Measurements from ENCODE around the gene ICA1.

ICA1 gene

DNA sequence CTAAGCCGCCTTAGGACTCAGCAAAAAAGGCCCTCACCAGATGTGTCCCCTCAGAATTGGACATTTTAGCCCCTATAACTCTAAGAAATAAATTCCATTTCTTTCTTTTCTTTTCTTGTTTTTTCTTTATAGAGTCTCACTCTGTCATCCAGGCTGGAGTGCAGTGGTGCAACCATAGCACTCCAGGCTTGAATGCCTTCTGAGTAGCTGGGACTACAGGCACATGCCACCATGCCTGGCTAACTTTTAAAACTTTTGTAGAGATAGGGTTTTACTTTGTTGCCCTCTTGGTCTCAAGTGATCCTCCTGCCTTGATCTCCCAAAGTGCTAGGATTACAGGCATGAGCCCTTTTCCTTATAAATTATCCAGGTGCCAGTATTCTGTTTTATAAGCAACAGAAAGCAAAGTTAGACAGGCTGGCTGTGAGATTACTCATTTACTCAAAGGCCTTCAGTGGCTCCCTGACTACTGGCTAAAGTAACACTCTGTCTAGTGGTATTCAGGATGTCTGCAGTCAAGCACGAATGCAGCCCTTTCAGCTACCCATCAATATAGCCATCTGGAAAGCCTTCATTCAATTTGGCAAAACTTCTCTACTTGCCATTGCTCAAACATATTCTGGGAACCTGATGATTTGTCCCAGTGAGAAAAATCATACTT, 128.6 kb downstream of the ICA1 start:
- DNase-seq (ENCODE audit: low read depth, low spot score): no peak

DNA sequence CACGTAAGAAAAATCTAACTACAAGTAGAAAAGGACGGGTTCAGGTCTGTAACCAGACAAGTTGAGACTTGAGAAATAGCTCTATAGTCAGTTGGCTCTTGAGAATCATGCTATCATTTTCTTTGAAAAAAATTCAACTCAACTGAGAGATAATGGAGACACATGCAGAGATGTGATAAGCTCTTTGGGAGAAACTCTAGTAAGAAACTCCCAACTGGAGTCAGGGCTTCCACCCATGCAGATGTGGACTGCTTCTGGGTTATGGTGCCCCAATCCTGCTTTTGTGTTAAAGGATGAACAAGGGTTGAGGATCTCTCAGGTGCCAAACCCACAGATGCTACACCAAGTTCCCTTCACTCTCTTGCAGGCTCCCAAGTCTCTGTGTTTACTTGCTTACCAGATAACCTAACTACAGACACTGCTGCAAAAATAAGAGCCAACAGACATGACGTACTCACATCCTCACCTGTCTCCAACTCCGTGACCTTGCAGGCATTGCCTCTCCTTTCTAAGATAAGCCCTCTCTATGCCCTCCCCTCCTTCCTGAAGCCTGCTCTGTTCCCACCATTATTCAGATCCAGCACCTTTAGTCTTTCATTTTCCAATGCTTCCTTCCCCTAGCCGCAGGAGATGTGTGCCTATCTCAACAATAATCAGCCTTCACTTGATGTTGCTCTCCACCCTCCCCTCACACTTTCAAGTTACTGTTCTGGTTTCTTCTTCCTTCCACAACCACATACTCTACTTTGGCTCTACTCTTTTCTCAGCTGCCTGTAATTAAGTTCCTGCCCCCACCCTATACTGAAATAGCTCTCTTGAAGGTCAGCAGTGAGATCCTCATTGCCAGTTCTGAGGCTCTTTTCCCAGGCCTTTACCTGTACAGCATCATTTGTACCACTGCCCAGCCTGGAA, 130.0 kb downstream of the ICA1 start:
- no peak for DNase-seq (ENCODE audit: low read depth, low spot score)

DNA sequence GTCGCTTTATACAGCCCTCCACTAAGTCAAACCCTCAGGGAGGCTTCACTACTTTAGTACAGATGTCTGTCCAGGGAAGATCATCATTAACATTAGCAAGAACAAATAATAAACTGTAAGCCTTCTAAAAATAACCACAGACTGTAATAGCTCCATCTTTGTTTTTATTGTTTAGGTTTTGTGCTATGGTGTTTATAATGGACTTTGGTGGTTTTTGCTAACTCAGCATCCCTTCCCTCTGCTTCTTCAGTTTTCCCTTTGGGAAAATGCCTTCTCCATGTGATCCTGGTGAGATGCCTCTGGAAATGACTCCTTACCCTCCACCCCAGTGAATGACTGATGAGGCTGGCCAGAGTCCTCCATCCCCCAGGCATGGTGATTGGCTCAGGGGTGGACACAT, 131.3 kb downstream of the ICA1 start:
- no peak for DNase-seq (ENCODE audit: low read depth, low spot score)

DNA sequence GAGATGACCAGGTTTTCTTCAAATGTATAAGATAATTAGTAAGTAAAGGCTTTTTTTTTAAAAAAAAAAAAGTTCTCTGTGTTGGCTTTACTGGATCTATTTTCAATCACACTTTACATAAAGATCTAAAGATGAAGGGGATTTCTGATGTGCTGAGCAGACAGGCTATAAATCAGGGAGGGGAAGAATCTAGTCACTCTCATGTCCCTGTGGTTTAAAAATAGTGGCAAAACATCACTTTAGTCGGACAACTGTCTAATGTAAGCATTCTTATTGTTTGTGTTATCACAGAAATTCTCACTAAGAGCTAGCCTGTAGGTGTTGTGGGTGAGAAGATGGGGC, 132.7 kb downstream of the ICA1 start:
- DNase-seq (ENCODE audit: low read depth, low spot score): no peak

DNA sequence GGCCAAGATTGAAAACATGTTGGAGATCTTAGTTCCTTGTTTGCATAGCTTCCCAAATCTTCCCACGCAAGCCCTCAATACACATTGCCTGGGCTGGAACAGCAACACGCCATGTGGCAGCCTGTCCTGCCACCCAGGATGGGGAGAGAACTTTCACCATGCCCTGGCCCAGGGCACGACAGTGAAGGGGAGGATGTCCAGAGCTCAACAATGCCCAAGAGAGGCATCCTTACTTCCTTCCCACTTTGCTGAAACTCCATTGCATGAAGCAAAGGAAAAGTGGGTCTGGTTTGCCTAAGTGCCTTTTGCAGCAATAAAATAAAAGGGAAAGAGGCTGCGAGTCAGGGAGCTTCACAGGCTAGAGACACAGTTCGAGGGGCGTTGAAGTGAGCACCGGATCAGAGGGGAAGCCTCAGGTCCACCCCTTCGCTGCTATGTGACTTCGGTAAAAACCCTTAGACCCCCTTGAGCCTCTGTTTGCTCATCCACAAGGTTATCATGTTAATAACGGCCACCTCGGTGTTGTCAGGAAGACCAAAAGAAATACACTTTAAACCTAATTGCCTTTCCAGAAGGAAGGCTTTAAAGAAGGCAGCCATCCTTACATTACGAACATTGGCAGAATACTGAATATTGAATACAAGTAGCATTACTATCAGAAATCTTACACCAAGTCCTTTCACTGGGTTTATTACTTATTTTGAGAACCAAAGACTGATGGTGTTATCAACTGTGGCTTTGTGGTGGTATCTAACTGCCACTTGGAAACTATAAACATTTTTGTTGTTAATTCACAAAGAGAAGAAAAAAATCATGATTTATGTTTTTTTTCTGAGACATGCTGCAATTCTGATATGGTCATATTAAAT, 133.3 kb downstream of the ICA1 start:
- DNase-seq (ENCODE audit: low read depth, low spot score): no peak

DNA sequence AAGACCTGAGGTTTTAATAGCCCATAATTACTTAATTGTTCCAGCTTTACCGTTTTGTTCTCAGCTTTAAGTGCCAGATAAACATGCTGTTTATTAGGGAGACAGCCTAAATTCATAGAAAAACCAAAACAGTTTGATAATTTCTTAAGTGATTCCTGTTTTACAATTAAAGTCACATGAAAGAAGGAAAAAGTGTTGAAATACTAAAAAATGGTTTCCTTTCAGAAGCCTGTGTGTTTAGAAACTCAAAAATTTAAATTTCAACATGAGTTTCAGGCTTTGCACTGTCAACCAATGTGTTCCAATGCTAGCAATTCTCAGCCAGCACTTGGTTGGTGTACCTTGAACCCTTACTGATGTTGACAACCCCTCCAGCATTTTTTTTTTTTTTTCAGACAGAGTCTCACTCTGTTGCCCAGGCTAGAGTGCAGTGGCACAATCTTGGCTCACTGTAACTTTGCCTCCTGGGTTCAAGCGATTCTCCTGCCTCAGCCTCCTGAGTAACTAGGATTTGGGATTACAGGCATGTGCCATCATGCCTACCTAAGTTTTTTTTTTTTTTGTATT, 135.3 kb downstream of the ICA1 start:
- no peak for DNase-seq (ENCODE audit: low read depth, low spot score)

DNA sequence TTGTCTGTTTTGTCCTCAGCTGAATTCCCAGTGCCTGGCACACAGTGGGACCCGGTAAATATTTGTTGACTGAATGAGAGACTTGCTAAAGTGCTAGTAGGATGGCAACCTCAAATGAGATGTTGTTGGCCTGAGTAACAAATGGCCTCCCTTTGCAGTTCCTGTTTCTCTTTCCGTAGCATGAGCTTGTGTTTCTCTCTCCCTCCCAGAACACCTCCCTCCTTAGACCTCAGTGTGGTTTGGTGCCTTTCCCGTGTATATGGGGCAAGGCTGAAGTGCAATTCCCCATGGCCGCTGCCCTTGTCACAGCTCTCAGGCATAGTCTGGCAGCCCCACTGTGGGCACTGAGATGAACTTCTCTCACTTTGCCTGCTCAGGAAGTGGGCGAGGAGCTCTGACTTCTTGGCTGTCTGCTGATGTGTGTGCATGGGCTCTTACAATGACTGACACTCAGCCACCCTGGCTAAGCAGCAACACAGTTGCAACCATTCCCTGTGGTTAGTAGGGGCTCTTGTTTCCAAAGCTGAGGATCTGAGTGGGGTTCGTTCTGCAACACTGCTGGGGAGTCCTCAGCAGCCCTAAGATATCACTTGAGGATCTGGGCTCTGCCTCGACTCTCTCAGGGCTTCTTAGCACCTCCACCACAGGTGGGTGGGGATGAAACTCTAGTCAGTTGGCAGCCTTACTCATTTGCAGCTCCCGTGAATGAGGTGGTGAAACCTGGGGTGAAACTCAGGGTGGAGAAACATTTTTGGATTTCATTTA, 136.1 kb downstream of the ICA1 start:
- DNase-seq (ENCODE audit: low read depth, low spot score): no peak

DNA sequence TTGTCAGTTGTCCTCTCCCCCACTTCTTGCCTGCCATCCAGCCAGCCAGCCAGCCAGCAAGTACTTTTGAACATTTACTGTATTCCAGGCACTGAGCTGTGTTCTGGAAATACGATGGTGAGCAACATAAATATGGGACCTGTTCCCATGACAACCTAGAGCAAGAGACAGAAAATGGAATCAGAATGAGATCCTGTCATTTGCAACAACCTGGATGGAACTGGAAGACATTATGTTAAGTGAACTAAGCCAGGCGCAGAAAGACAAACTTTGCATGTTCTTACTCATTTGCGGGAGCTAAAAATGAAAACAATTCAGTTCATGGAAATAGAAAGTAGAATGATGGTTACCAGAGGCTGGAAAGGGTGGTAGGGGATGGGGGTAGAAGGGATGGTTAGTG, 140.7 kb downstream of the ICA1 start:
- DNase-seq (ENCODE audit: low read depth, low spot score): no peak

DNA sequence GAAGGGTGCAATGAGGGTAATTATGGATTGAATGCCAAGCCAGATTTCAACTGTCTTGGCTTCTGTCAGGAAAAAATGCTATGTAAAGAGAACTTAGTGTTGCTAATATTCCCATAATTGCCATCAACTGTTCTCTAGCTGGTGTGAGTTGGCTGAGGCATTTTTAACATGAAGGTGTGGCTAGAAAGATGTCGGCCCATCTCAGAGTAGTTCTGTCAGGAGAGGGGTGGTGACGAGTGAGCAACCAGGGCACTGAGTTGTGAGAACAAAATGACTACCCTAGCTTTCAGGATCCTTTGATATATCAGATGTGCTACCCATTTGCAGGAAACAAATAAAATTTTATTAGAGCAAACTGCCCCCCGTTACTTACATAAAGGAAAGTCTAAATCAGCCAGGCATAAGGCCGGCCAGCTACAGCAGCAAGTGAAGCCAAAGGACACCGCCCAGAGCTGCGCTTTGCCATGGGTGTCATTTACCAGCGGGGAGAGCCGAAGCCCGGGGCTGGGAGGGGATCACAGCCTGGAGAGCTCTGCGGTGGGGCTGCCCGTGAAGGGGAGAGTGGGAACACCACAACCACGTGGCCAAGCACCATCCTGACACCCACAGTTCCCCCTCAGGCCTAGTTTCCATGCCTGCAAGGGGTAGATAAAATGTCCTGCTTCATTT, 141.4 kb downstream of the ICA1 start:
- DNase-seq (ENCODE audit: low read depth, low spot score): no peak

DNA sequence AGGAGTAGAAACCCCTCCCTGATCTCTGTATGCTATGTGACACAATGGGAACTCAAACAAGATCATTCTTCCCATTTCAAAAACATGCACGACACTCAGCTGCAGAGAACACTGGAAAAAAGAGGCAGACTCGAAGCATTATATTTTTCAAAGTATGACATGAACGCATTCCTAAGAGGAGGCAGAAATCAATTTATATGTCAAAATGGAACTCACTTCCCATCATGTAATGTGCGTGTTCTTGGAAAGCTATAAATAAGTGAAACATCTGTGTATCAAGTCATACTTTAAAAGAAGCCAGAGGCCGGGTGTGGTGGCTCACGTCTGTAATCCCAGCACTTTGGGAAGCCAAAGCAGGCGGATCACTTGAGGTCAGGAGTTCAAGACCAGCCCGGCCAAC, 142.7 kb downstream of the ICA1 start:
- DNase-seq (ENCODE audit: low read depth, low spot score): no peak

DNA sequence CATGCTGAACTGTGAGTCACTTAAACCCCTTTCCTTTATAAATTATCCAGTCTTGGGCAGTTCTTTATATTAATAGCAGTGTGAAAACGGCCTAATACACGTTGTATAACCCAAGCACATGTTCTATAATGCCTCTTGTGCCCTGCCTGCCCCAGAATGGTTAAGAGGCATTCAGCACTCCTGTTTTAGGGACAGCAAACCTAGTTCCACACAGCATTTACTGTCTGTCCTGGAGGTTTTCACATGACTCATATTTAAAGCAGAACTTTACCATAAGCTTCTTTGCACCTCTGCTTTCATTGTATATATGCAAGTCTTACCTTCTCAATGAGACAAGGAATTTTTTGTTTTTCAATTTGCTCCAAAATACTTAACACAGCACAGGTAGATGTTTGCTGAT, 144.8 kb downstream of the ICA1 start:
- no peak for DNase-seq (ENCODE audit: low read depth, low spot score)

DNA sequence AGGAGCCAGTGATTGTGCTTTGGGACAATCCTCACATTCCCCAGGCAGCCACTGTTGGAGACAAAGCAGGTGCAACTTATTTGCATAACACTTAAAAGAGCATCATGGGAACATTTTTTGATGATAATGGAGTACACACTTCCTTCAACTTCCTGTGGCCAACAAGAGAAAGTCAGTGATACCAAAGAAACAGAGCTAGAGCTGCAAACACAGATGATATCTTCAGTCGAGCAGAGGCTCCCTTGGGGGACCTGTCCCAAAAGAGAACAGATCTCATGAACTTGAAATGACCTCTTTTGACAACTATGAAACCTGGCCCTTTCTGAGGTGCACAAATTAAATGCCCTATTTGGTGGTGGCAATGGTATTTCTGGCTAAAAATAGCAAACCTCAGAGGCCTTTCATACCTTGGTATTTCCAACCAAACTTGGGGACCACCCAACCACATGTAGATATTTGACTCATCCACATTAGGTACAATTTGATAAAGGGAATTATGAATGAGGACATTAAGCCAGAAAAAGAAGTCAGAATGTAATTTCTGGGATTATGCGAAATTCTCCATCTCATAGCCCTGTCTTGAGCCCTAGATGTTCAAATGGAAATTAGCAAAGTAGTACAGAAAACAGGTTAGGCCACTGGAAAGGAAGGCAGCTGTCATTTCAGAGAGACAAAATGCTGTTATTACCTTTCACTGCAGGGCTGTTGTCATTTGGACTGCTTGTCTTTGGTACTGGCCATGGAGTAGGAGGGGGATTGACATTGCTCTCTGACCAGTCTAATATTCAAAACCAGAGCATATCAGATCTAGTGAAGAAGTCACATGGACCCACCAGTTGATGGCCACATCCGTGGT, 146.2 kb downstream of the ICA1 start:
- no peak for DNase-seq (ENCODE audit: low read depth, low spot score)

DNA sequence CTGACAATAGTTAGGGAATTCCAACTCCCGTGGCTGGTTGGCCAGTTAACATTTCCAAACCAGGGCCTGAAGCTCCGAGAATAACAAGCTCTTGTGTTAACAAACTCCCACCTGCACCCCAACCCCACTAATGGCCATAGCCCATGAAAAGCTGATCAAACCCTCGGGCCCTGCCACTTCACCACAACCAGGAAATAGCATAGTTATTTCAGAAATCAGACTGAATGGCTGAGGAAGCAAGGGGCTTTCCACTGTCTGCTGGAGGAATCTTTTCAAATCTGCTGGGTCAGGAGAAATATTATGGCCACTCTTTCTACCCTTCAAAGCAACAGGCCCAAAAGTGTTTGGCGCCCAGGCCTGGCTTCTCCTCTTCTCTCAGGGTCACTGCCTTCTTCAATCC, 147.8 kb downstream of the ICA1 start:
- no peak for DNase-seq (ENCODE audit: low read depth, low spot score)

DNA sequence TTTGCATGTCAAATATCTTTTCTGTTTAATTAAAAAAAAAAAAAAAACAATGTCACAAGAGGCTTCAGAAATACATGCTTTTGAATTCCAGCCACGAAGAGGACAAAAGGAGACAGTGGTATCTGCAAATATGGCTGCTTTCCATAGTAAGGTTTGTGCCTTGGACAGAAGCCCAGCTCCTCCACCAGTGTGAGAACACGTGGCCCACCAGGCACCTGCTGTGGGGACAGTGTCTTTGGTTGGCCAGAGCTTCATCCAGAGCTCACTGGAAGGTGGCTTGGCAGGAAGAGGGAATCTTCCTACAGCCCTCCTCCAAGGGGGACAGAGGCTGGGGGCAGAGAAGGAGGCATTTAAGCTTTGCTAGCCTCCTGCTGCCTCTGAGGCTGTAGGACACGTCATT, 148.8 kb downstream of the ICA1 start:
- DNase-seq (ENCODE audit: low read depth, low spot score): no peak

DNA sequence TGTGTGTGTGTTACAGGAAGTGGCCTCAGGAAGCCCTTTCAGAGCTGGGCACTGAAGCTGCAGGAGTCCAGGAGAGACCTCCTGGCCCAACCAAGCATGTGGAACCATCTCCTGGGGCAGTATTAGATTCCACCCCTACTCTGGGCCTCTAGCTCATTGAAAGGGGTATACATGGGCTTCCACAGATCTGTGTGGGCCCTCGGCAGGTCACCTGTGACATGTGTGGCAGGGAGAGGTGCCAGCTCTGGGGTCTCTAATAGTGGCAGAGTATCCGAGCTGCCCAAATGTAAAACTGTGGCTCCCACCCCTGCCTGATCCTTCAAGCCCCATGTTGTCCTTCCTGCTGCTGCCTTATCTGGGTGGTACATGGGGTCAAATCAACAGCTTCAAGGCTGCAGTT, 149.3 kb downstream of the ICA1 start:
- DNase-seq (ENCODE audit: low read depth, low spot score): no peak

DNA sequence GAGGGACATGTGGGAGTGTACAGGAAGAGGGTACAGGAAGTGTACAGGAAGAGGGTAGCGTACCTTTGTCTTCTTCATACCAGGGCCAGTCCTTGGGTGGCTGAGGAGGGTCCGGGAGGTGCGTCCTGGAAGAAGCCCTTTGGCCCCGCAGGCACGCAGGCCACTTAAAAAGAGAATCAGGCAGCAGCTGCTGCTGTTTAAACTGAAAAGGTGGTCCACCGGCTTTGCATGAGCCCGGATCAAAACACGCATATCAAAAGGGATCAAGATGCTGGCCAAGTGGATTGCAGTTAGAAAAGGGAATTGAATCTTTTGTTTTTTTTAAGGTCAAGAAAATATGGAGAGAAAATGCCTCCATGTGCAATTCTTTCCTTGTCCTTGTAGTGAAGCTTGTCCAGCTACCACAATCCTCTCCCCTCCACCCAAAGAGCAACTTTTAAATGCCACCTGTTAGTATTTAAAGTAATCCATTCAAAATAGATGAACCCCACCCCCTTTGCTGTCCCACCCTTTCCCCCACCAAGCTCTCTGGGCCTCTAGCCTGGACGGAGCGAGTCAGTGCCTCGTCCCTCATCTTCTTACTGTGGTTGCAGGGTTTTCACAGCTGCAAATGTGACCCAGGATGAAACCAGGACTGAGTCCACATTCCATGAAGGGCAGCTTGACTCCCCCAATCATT, 150.5 kb downstream of the ICA1 start:
- no peak for DNase-seq (ENCODE audit: low read depth, low spot score)

DNA sequence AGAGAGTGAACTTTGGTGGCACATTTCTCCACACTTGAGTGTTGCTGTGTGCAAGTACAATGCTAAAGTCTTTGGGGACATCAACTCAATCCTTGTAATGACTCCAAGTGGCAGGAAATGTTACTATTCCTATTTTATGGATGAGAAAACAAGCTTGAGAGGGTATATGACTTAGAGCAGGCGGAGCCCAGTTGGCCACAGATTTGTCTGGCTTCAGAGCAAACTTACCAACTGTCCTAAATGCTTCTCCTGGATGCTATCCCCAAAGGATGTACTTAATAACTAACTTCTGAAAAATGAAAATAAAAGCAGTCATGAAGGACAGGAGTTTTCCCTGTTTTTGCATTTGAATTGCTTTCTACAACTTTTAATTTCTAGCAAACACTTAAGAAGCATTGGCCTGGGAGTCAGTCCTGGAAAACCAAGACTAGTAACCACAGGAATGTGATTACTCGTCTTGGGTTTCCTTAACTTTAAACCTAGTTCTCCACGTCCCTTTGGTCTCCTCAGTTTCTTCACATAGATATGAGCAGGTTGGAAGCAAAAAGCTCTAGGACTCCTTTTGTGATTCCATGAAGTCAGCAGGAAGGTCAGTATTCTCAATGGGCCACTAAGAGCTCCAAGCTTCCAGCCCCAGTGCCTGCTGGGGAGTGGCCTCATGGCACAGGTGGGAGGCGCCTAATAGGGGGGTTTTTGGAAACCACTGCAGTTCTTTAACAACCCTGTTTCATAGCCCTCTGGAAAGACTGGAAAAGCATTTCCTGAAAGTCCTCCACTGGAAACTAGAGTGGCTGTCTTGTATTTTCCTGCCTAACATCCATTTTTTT, 152.6 kb downstream of the ICA1 start:
- no peak for DNase-seq (ENCODE audit: low read depth, low spot score)

DNA sequence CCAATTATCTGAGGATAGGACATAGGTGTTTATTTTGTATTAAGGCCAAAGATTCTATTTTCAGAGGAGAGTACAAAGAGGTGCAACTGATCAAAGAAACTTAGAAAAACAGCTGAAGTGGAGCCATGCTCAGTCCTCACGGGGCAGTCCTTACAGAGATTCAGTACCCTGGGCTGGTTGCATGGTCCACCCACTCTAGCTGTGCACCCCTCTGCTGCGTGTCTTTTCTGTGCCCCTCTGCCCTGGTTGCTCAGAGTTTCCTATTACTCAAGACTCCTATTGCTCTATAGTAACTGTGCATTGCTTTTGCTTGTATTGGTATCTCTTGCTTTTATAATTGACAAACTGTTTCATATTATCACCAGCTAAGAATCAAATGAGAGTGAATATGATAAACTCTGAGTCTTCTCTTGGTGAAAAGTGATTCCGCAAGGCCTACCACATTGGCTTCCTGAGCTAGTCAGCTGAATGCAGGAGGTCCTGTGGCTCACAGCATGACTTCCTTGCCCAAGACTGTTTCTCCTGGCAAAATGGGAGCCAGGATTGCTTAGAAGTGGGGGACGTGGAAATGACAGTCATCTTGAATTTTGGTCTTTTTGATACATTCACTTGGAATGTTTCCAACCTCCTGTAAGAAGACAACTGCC, 156.4 kb downstream of the ICA1 start:
- peak; percentile 5 for DNase-seq (ENCODE audit: low read depth, low spot score)

All from brain pericyte (primary cell).